ENCODE measurements around the gene LNPEP.

LNPEP gene

GRCh38 chr5:96999856-97000255 is 64.0 kb downstream of the LNPEP start:
- TF ChIP-seq REST (IDR thresholded peaks at IDR 0.05; ENCODE audit: insufficient read depth in 1 of 2, low read depth in 2 of 2, low read length in 2 of 2) (no peak), SIN3A (IDR thresholded peaks at IDR 0.05; ENCODE audit: borderline replicate concordance, insufficient read depth, low read length) (no peak), POLR2AphosphoS5 (IDR thresholded peaks at IDR 0.05; ENCODE audit: low read depth, low read length) (no peak), FOXP2 (optimal IDR thresholded peaks at IDR 0.05; ENCODE audit: borderline replicate concordance, extremely low read depth, extremely low read length, insufficient read depth) (no peak), TAF1 (IDR thresholded peaks at IDR 0.05; ENCODE audit: borderline replicate concordance, insufficient read depth, low read length) (no peak)

- TF ChIP-seq REST (IDR thresholded peaks at IDR 0.05; ENCODE audit: insufficient read depth in 1 of 2, low read depth in 2 of 2, low read length in 2 of 2), result no peak
Measured at GRCh38 chr5:97000391-97000790, 64.5 kb downstream of the LNPEP start.

- no peak for TF ChIP-seq REST (IDR thresholded peaks at IDR 0.05; ENCODE audit: insufficient read depth in 1 of 2, low read depth in 2 of 2, low read length in 2 of 2)
- TF ChIP-seq POLR2AphosphoS5 (IDR thresholded peaks at IDR 0.05; ENCODE audit: low read depth, low read length), result no peak
- no peak for TF ChIP-seq FOXP2 (optimal IDR thresholded peaks at IDR 0.05; ENCODE audit: borderline replicate concordance, extremely low read depth, extremely low read length, insufficient read depth)
- TF ChIP-seq TAF1 (IDR thresholded peaks at IDR 0.05; ENCODE audit: borderline replicate concordance, insufficient read depth, low read length), result no peak
- TF ChIP-seq SIN3A (IDR thresholded peaks at IDR 0.05; ENCODE audit: borderline replicate concordance, insufficient read depth, low read length), result no peak
Measured at GRCh38 chr5:97002983-97003382, 67.1 kb downstream of the LNPEP start.

- TF ChIP-seq TAF1 (IDR thresholded peaks at IDR 0.05; ENCODE audit: borderline replicate concordance, insufficient read depth, low read length) (no peak), POLR2AphosphoS5 (IDR thresholded peaks at IDR 0.05; ENCODE audit: low read depth, low read length) (no peak), FOXP2 (optimal IDR thresholded peaks at IDR 0.05; ENCODE audit: borderline replicate concordance, extremely low read depth, extremely low read length, insufficient read depth) (no peak), SIN3A (IDR thresholded peaks at IDR 0.05; ENCODE audit: borderline replicate concordance, insufficient read depth, low read length) (no peak), REST (IDR thresholded peaks at IDR 0.05; ENCODE audit: insufficient read depth in 1 of 2, low read depth in 2 of 2, low read length in 2 of 2) (no peak)
Measured at GRCh38 chr5:97004423-97005060, 68.7 kb downstream of the LNPEP start.

- TF ChIP-seq TAF1 (IDR thresholded peaks at IDR 0.05; ENCODE audit: borderline replicate concordance, insufficient read depth, low read length) (no peak), POLR2AphosphoS5 (IDR thresholded peaks at IDR 0.05; ENCODE audit: low read depth, low read length) (no peak), SIN3A (IDR thresholded peaks at IDR 0.05; ENCODE audit: borderline replicate concordance, insufficient read depth, low read length) (no peak), REST (IDR thresholded peaks at IDR 0.05; ENCODE audit: insufficient read depth in 1 of 2, low read depth in 2 of 2, low read length in 2 of 2) (no peak), FOXP2 (optimal IDR thresholded peaks at IDR 0.05; ENCODE audit: borderline replicate concordance, extremely low read depth, extremely low read length, insufficient read depth) (no peak)
Measured at GRCh38 chr5:97006454-97007060, 70.7 kb downstream of the LNPEP start.

Measured in PFSK-1 (cell line).